ENCODE measurements around the gene PNO1.

DNA sequence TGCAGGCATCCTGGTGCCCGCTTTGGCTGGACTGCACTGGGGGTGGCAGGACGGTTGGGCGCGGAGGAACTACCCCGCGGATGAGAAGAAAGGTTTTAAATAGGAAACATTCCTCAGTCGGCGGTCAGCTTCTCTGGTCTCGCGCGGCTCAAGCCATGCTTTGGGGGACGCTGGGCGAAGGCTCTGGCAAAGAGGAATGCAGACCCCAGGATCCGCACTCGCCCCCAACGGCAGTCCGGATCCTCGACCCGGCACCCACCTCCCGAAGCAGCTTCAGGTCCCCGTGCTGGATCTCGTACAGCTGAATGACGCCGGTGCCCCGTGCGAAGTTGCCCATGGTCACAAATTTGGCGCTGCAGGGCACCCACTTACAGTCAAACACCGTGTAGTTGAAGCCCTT lies 686 bp upstream of the PNO1 start:
- TF ChIP-seq EP300 (IDR thresholded peaks at IDR 0.05) (no peak), POLR2A (IDR thresholded peaks at IDR 0.05) (no peak)

Measured in ovary (tissue), 1 donor.